HCT116 (cell line): ENCODE data around the gene PLBD2. TPM values are rescaled to one million over a fixed set of nuclear protein-coding genes. Genes with fewer than 3 reads are reported as not detected.

ENCODE experiments used
- ATAC-seq: fragments of 200-7000 bp; cut with Tn5 transposase; 2 replicates; pipeline ENCODE4 v1.9.1; 2020; ENCODE audit warnings: mild to moderate bottlenecking, moderate library complexity
- BruUV-seq: library from RNA; stranded (reverse); fragments of 400-500 nt; replicated peaks from 2 replicates; lab custom pipeline; 2021; lab: Mats Ljungman, UMichigan
- CTCF ChIA-PET: fragments of 300-600 bp; sonication (Branson Sonifier 250); formaldehyde crosslinking; loops from one replicate; lab custom pipeline; 2021; ENCODE audit warnings: antibody characterized with exemption; lab: Charles Lee
- POLR2A ChIA-PET: fragments of 300-600, 350-600 bp; sonication (Branson Sonifier 250); formaldehyde crosslinking; loops from one replicate; lab custom pipeline; 2021; ENCODE audit warnings: antibody characterized with exemption; lab: Charles Lee
- RAD21 ChIA-PET, 2 experiments: fragments of 300-600 bp; sonication (Branson Sonifier 250); formaldehyde crosslinking; loops; one replicate each; lab custom pipeline; 2023; ENCODE audit warnings: low total read pairs in 2 of 2; ENCODE audit not compliant: uncharacterized antibody in 2 of 2, unreplicated experiment in 2 of 2, low non-redundant PET in 1 of 2; lab: Charles Lee
- DNase-seq: peaks from one replicate; pipeline ENCODE4 v3.0.0-alpha.2; 2010; ENCODE audit warnings: low read depth, low spot score
- H2AFZ ChIP-seq: fragments of 200-600 bp; shearing (Covaris generic), sonication (generic); 2 replicates; pipeline ENCODE4 v1.6.1; 2017; ENCODE audit warnings: low read depth, mixed run types, mixed read lengths, antibody characterized with exemption, low read length; ENCODE audit not compliant: poor library complexity, severe bottlenecking
- H3K27ac ChIP-seq: 2 replicates; pipeline ENCODE4 v1.5.1; 2012; ENCODE audit warnings: low read depth, low read length
- H3K27me3 ChIP-seq: fragments of 200-600 bp; sonication (generic); 2 replicates; pipeline ENCODE4 v1.6.1; 2016; ENCODE audit warnings: mixed run types, low read length, mixed read lengths; ENCODE audit not compliant: insufficient read depth
- H3K36me3 ChIP-seq, 2 experiments: fragments of 200-500 bp in 1 of 2; fragments of 200-600 bp in 1 of 2; sonication (Bioruptor generic) in 1 of 2; sonication (generic) in 1 of 2; 2 replicates each; pipeline versions ENCODE4 v1.5.1 to v1.6.1; 2014 to 2016; ENCODE audit warnings: low read length in 2 of 2, inconsistent platforms in 1 of 2, mixed read lengths in 1 of 2, mixed run types in 1 of 2; ENCODE audit not compliant: insufficient read depth in 2 of 2, control insufficient read depth in 1 of 2
- H3K4me1 ChIP-seq, 2 experiments: fragments of 200-600 bp in 1 of 2; sonication (generic) in 1 of 2; 2 replicates each; pipeline versions ENCODE4 v1.5.1 to v1.6.1; 2012 to 2017; ENCODE audit warnings: low read length in 2 of 2, inconsistent platforms in 1 of 2, mild to moderate bottlenecking in 1 of 2, mixed read lengths in 1 of 2, mixed run types in 1 of 2, moderate library complexity in 1 of 2; ENCODE audit not compliant: insufficient read depth in 2 of 2, control insufficient read depth in 1 of 2
- H3K4me2 ChIP-seq: fragments of 200-600 bp; sonication (generic); 2 replicates; pipeline ENCODE4 v1.6.1; 2017; ENCODE audit warnings: mixed run types, low read length, mixed read lengths
- H3K4me3 ChIP-seq, 2 experiments: fragments of 200-600 bp in 1 of 2; sonication (generic) in 1 of 2; replicated peaks in 1 of 2; 2 replicates each; pipeline ENCODE4 v1.5.1; 2011 to 2016; ENCODE audit warnings: low read length in 2 of 2, control low read depth in 1 of 2, low read depth in 1 of 2, mild to moderate bottlenecking in 1 of 2, mixed read lengths in 1 of 2, mixed run types in 1 of 2
- H3K79me2 ChIP-seq: fragments of 200-600 bp; sonication (generic); 2 replicates; pipeline ENCODE4 v1.6.1; 2017; ENCODE audit warnings: mild to moderate bottlenecking, mixed run types, low read length, moderate library complexity, mixed read lengths; ENCODE audit not compliant: insufficient read depth
- H3K9ac ChIP-seq: fragments of 200-600 bp; sonication (generic); 2 replicates; pipeline ENCODE4 v1.6.1; 2016; ENCODE audit warnings: low read length, mixed read lengths
- H3K9me2 ChIP-seq: fragments of 200-600 bp; sonication (generic), shearing (Covaris generic); 2 replicates; pipeline ENCODE4 v1.6.1; 2017; ENCODE audit warnings: mixed run types, mild to moderate bottlenecking, moderate library complexity; ENCODE audit not compliant: insufficient read depth
- H3K9me3 ChIP-seq, 2 experiments: fragments of 200-500 bp in 1 of 2; fragments of 200-600 bp in 1 of 2; sonication (Bioruptor generic) in 1 of 2; sonication (generic) in 1 of 2; 2 replicates each; pipeline ENCODE4 v1.6.1; 2014 to 2017; ENCODE audit warnings: low read length in 2 of 2, mixed read lengths in 2 of 2, inconsistent platforms in 1 of 2, low read depth in 1 of 2, mild to moderate bottlenecking in 1 of 2, mixed run types in 1 of 2, moderate library complexity in 1 of 2; ENCODE audit not compliant: control insufficient read depth in 1 of 2, insufficient read depth in 1 of 2
- H4K20me1 ChIP-seq: fragments of 200-600 bp; sonication (generic), shearing (Covaris generic); 2 replicates; pipeline ENCODE4 v1.6.1; 2017; ENCODE audit warnings: mixed run types, mild to moderate bottlenecking, moderate library complexity; ENCODE audit not compliant: insufficient read depth
- CBX3 ChIP-seq: IDR thresholded peaks from 2 replicates; pipeline ENCODE4 v1.6.1; 2012; ENCODE audit warnings: low read depth
- CTCF ChIP-seq, 3 experiments: fragments of 200-600 bp in 1 of 3; sonication (generic) in 1 of 3; IDR thresholded peaks in 2 of 3; conservative IDR thresholded peaks in 1 of 3; 2 replicates each; pipeline ENCODE4 v1.5.1; 2012 to 2017; ENCODE audit warnings: low read depth in 2 of 3, low read length in 2 of 3, antibody characterized with exemption in 1 of 3, borderline replicate concordance in 1 of 3, control low read depth in 1 of 3, mild to moderate bottlenecking in 1 of 3, mixed read lengths in 1 of 3, mixed run types in 1 of 3, moderate library complexity in 1 of 3; ENCODE audit not compliant: insufficient read depth in 1 of 3
- EGR1 ChIP-seq: IDR thresholded peaks from 2 replicates; pipeline ENCODE4 v1.6.1; 2012; ENCODE audit warnings: low read depth
- ELF1 ChIP-seq: IDR thresholded peaks from 2 replicates; pipeline ENCODE4 v1.6.1; 2012; ENCODE audit warnings: low read depth, borderline replicate concordance
- EZH2phosphoT487 ChIP-seq: fragments of 200-600 bp; IDR thresholded peaks from 2 replicates; pipeline ENCODE4 v1.6.1; 2018; ENCODE audit warnings: antibody characterized with exemption, borderline replicate concordance
- POLR2AphosphoS5 ChIP-seq: IDR thresholded peaks from 2 replicates; pipeline ENCODE4 v1.6.1; 2011; ENCODE audit warnings: mild to moderate bottlenecking, low read depth, low read length, moderate library complexity
- REST ChIP-seq: IDR thresholded peaks from 2 replicates; pipeline ENCODE4 v1.6.1; 2012; ENCODE audit warnings: low read depth
- SP1 ChIP-seq: IDR thresholded peaks from 2 replicates; pipeline ENCODE4 v1.6.1; 2012; ENCODE audit warnings: low read depth
- SRF ChIP-seq: IDR thresholded peaks from 2 replicates; pipeline ENCODE4 v1.6.1; 2012; ENCODE audit warnings: low read depth
- TCF7L2 ChIP-seq: IDR thresholded peaks from 2 replicates; pipeline ENCODE4 v1.7.0; 2011; ENCODE audit warnings: borderline replicate concordance, inconsistent platforms; ENCODE audit not compliant: insufficient read depth, insufficient read length; ENCODE audit errors: extremely low read depth
- YY1 ChIP-seq: IDR thresholded peaks from 2 replicates; pipeline ENCODE4 v1.6.1; 2011; ENCODE audit warnings: low read length, low read depth, moderate library complexity, mild to moderate bottlenecking; ENCODE audit not compliant: insufficient replicate concordance; ENCODE audit errors: extremely low read depth
- ZNF274 ChIP-seq: fragments of 200-500 bp; sonication (Bioruptor generic); IDR thresholded peaks from 2 replicates; pipeline ENCODE4 v1.6.1; 2014; ENCODE audit warnings: mild to moderate bottlenecking, low read depth, low read length, inconsistent platforms
- intact Hi-C: fragments of 100-400 bp; cut with micrococcal nuclease; formaldehyde crosslinking; loops from 2 replicates; pipeline ENCODE4 v1.10.0; 2022
- total RNA-seq: library from RNA; stranded (reverse); gene quantifications from one replicate; pipeline ENCODE4 v1.2.1, GENCODE V29; 2021; ENCODE audit not compliant: unreplicated experiment

Gene PLBD2
- total RNA-seq, 1 experiment from 2014 or later, result 45.0 TPM

GRCh38 chr12:113370923-113371682 lies 12.7 kb downstream of the PLBD2 start:
- Histone ChIP-seq H3K4me3 (no peak overlapping the region), H4K20me1 (no peaks in the 10 kb centered on the region), H3K79me2 (no peaks in the 10 kb centered on the region; the same call in 1 of the 2 replicates), H3K4me1 (peaks cover 0 to 4% of the 10 kb centered on the region in 2 experiments; a peak in 1 of 4 replicates), H3K36me3 (peaks cover 8 to 11% of the 10 kb centered on the region in 2 experiments), H2AFZ (no peak overlapping the region), H3K9me3 (no peaks in the 10 kb centered on the region), H3K9ac (no peak overlapping the region), H3K27ac (no peak overlapping the region), H3K27me3 (no peaks in the 10 kb centered on the region), H3K9me2 (no peaks in the 10 kb centered on the region), H3K4me2 (no peak overlapping the region)
- ChIA-PET RAD21 (no interaction called here), POLR2A (no interaction called here), CTCF (no interaction called here)
- no peak for ATAC-seq
- no peak for DNase-seq
- intact Hi-C loops, result no loop called here
- TF ChIP-seq YY1, result no peak
- TF ChIP-seq TCF7L2, result no peak
- TF ChIP-seq CTCF (IDR thresholded peaks at IDR 0.05 in 2 of 3, conservative IDR thresholded peaks at IDR 0.05 in 1 of 3; ENCODE audit: borderline replicate concordance in 1 of 3, insufficient read depth in 1 of 3, low read depth in 2 of 3, low read length in 2 of 3), result no peak
- no peak for TF ChIP-seq POLR2AphosphoS5
- TF ChIP-seq EGR1, result no peak
- no TSS peak for BruUV-seq

- ATAC-seq, result no peak
- TF ChIP-seq SRF (no peak), EGR1 (no peak), ZNF274 (no peak), SP1 (no peak), REST (no peak), YY1 (no peak), CBX3 (no peak), ELF1 (no peak), EZH2phosphoT487 (no peak)
Observed at GRCh38 chr12:113371808-113372207, 13.4 kb downstream of the PLBD2 start.

More at GRCh38 chr12:113371808-113372207, 13.4 kb downstream of the PLBD2 start:
- Histone ChIP-seq H2AFZ (no peak overlapping the region), H3K27ac (no peak overlapping the region), H3K4me2 (no peak overlapping the region), H3K4me3 (no peak overlapping the region), H3K4me1 (peaks cover 0 to 4% of the 10 kb centered on the region in 2 experiments; a peak in 1 of 4 replicates), H3K79me2 (no peaks in the 10 kb centered on the region; the same call in 1 of the 2 replicates), H3K9ac (no peak overlapping the region), H3K36me3 (peaks cover 8 to 11% of the 10 kb centered on the region in 2 experiments), H3K9me3 (no peaks in the 10 kb centered on the region), H4K20me1 (no peaks in the 10 kb centered on the region), H3K9me2 (no peaks in the 10 kb centered on the region), H3K27me3 (no peaks in the 10 kb centered on the region)
- CTCF ChIA-PET, result no interaction called here
- BruUV-seq, result no TSS peak
- intact Hi-C loops, result no loop called here
- POLR2A ChIA-PET, result no interaction called here
- RAD21 ChIA-PET, result no interaction called here
- DNase-seq, result no peak
